HG03280 (cell line): ENCODE data around the gene MCOLN3.

Source experiments
- ATAC-seq: cut with Tn5 transposase; IDR thresholded peaks from one replicate; pipeline ENCODE4 v1.9.1; 2021; ENCODE audit warnings: mild to moderate bottlenecking, moderate library complexity; ENCODE audit not compliant: unreplicated experiment

The MCOLN3 gene, protein sequence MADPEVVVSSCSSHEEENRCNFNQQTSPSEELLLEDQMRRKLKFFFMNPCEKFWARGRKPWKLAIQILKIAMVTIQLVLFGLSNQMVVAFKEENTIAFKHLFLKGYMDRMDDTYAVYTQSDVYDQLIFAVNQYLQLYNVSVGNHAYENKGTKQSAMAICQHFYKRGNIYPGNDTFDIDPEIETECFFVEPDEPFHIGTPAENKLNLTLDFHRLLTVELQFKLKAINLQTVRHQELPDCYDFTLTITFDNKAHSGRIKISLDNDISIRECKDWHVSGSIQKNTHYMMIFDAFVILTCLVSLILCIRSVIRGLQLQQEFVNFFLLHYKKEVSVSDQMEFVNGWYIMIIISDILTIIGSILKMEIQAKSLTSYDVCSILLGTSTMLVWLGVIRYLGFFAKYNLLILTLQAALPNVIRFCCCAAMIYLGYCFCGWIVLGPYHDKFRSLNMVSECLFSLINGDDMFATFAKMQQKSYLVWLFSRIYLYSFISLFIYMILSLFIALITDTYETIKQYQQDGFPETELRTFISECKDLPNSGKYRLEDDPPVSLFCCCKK

DNA sequence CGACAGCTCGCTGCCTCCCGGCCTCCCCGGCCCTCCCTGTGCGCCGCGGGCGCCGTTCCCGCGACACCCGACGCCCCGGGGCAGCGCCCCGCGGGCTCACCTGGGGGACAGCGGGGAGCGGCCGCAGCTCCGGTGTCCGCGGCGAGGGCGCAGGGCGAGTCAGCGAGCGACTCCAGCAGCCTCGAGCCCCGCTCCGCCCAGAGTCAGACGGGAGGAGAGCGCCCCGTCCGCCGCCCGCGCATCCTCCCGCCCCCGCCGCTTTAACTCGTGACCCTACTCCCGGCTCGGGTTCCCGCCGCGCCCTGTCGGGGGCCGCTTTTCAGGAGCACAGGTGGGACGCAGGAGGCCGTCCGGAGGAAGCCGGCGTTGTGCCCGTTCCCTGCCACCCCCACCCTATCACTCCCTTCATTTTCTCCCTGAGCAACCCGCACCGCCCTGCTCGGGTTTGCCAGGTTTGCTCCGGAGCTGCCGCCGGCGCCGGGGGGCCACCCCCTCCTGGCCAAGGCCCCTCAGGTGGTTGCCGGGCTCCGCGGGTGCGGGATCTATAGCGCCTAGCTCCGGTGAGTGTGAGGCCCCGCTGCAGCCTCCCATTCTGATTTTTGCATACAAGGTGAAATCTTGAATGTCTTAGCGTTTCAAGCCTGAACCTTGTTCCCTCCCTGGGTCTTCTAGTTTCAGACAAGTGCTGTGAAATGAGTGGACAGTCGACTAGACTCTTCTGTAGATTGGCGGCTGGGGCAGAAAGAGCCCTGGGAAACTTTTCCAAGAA lies at the start of gene MCOLN3:
TSS of gene MCOLN3 (minus strand) at position 205 of the 769 bp plus-strand sequence. CDS start 3,140 bp downstream, outside the sequence.
- peak; percentile 61 for ATAC-seq

DNA sequence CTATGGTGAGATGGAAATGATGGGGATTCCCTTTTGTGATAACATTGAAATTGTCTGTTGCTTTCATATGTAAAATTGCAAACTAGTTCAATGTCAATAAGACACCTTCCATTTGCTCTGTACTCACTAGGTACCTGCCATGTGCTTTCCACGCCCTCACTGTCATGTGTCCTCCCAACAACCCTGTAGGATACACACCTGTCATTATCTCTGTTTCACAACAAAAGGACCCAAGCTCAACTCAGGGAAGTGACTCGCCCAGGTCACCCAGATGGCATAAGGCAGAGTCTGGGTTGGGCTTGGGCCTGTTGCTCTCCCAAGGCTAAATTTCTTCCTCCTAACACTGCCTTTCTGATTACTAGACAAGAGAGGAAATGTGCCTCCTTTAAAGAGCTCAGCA lies 45.3 kb upstream of the MCOLN3 start:
- no peak for ATAC-seq

DNA sequence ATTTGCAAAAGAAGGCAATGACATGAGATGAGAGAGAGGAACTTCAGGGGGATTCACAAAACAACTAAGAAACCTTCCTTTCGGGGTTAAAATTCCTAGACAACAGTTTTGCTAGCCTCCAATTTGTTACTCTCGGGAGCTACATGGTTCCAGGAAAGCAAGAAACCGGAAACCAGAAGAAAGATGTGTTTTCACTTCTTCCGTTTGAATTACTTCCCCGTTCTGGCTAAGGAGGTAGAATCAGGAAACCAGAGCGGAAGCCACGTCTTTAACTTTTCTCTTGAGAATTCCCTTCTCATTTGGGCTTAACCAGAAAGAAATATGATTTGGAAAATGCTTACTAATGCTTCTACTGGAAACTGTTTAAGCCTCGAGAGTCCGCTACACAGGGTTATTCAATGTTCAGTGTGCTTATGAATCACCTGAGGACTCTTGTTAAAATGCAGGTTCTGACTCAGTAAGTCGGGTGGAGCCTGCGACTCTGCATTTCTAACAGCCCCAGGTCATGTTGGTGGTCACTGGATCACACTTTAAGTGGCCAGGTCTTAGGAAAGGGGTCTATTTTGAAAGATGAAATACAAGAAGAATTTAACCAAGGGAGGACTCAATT lies 43.5 kb upstream of the MCOLN3 start:
- no peak for ATAC-seq

DNA sequence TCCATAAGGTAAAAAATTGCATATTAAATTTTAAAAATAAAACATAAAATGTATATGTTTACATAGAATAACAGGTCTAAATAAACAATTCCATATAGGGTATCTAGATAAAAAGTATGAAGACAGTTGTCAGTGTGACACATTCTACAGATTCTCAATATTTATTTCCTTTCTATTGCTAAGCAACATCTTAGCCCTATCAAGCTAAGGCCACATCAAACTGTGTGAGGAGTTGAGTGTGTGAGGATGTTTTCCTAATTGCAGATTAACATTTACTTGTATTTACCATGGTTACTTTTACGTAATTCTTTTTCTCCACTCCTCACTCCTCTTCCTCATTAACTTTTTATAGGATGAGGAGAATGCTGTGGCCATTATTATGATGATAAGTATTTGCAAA lies 41.9 kb upstream of the MCOLN3 start:
- no peak for ATAC-seq

DNA sequence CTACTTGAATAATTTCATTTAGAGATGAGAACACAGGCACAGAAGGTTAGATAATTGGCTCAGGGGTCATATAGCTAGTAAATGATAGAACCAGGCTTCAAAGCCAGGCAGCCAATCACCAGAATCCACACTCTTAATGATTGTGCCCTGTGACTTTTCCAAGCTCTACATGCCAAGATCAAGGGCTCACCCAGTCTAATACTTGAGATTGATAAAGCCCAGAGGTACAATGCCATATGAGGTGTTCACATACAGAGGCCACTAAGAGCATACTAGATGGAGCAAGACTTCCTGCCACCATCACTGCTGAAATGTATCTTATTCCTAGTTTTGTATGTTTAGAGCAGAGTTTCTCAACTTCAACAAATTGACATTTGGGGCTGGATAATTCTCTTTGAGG lies 40.9 kb upstream of the MCOLN3 start:
- no peak for ATAC-seq

DNA sequence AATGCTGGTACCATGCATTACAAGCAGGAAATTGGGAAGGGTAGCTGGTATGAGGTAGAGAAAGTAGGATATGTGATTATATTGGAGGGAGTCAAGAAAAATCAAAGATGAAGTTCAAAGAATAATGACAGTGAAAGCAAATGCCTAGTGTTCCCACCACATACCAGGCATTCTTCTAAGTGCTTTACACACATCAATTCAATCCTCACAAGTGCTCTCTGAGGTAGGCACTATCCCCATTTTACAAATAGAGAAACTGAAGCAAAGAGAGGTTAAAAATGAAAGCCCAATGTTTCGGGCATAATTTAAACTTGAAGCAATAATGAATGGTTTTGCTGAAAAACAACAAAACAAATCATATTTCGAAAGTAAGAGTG lies 40.1 kb upstream of the MCOLN3 start:
- ATAC-seq: no peak

DNA sequence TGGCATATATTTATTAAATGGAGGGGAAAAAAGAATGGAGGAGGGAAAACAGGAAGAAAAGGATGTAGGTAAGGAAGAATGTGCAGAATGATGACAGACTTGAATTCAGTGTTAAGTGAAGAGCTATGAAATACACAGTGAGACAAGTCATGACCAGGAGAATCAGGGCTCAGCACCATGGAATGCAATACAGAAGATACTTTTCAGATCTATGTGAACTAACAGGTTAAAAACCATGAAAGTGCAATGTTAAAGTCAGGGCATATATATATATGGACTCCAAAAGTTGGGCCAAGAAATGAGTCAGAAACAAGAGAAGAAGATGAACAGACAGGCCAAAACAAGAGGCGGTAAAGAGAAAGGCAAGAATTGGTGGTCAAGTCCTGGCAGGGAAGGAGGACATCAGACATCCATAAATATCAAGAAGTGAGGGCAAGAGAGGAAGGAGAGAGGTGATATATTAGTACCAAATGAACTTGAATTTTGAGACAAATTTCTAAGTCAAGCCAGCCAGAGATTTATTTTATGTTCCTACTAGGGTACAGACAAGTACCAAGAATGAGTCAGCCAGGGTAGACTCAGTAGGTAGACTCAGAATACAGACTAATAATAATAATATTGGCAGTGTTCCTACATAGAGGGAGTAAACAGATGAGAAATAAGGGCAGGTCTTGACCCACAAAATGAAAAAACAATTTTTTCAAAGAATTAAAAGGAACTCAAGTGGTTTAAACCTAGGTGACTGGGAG lies 39.5 kb upstream of the MCOLN3 start:
- ATAC-seq: no peak

DNA sequence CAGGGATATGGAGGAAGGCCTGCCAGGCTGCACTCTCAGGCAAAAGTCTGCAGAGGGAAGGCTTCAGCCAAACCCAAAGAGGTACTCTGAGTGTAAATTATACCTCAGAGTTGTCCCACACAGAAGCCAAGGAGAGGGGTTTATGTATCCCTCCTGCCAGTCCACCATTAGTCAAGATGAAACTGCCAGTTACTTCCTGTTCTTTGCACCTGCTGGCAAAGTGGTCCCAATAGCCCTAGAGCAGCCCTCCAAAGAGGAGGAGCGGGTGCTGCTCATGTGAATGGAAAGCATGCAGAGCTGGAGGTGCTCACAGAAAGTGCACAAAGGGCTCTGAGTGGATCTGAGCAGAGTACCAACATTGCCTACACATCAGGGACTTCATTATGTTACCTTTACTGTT lies 37.1 kb upstream of the MCOLN3 start:
- ATAC-seq: no peak

DNA sequence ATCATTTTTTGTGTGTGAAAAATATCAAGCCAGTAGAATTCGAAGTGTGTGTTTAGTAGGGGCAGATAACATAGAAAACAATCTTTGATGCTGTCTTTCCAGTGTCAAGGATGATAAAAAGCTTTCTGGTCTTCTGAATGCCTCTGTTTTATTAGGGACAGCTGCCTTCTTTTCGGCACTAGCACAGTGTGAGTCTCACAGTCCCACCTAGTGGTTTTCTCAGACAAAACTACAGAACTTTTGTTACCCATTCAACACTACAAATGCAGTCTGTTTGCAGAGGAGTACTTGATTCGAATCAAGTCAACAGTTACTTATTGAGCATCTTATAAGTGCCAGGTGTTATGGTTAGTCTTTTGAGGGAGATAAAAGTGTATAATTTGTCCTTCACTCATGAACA lies 30.6 kb upstream of the MCOLN3 start:
- no peak for ATAC-seq

DNA sequence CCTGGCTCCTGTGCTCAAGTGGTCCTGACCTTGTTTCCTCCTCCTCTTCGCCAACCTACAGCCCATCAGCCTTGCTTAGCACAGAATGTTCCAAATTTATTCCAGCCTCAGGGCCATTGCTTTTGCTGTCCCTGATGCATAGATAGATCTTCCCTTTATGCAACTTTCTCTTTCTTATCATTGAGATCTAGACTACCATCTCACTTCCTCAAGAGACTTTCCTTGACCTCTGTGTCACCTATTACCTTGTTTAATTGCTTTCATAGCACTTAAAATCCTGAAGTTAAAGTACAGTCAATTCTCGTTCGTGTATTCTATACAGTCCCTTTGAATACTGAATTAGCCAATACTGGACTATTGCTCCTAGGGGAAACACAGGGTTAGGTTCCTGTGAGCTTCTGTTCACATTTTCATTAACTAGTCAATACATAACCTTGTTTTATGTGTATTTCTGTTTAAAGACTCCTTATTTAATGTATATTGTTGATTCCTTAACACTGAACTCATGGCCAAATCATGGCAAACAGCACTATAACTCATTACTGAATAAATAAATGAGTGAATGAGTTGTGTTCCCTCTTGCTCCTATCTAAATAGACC lies 26.2 kb upstream of the MCOLN3 start:
- ATAC-seq: no peak

DNA sequence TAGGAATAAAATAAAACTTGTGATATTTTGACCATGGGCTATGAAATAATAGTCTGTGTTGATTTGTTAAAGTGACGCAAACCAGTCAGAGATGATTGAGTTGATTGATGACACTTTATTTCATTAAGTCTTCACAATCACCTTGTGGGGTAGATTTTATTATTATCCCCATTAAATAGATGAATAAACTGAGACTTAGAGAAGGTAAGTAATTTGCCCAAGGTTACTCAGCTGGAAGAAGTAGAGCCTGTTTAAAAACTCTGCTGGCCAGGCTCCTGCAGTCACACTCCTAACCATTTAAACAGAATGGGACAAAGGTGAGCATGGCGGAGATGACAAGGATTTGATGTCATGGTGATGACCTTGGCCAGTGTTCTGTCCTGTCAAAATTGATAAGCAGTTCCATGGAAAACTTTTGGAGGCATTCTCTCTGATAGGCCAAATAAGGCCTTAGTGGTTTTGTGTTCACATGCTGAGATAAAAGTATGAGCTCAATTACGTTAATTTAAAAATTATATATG lies 22.7 kb upstream of the MCOLN3 start:
- ATAC-seq: no peak

DNA sequence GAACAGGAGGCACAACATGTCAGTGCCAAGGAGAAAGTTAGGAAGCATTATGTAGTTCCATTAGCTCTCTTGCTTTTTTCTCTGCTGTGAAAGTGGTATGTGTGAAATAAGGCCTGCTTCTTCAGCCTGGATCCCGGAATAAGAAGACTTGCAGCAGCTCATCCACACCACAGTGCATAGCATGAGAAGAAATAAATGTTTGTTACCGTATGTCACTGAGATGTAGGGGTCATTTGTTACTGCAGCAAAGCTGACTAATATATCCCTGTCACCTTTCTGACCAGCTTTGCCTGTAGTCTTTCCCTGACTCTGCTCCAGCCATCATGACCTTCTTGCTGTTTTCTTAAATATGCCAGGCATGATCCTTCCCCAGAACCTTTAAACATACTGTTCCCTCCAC lies 20.5 kb upstream of the MCOLN3 start:
- no peak for ATAC-seq

DNA sequence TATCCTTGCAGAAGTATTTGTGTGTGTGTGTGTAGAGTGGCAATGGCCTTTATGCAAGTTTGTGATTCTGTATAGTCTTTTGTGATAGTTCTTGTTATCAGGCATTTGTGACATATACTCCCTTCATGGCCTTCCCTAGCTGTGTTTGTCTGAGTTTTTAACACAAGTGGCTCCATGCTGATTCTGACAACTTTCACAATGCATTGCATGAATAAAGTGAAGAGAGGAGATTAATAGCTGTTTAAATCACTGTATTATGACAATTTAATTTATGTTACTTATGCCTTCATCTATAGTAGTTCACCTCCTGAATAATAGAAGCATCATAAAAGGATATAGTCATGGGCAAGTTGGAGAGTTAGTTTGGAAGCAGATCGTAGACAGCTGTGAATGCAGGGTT lies 17.2 kb upstream of the MCOLN3 start:
- no peak for ATAC-seq

DNA sequence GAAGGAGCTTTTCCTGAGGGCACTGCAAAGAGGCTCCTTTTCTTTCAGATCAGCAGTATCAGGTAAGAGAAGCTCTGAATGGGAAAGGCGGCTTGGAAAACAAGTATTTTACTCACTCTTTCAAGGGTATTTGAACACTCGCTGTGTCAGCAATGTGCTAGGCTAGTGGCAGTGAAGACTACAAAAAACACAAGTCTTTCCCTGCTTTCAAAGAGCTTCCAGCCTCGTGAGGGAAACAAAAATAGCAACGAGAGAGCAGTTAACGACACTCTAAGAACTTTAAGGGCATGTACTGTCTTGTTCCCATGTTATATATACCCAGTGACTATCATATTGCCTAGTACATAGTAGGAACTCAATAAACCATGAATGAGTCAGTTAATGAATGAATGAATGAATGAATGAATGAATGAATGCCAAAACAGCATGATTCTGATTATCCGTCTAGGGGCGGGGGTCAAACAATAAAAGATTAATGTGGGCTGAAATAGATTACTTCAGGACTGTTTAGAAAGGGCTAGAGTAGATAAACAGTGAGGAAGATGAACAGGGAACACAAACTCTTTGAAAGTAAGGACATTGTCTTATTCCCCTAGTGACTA lies 14.2 kb upstream of the MCOLN3 start:
- no peak for ATAC-seq

DNA sequence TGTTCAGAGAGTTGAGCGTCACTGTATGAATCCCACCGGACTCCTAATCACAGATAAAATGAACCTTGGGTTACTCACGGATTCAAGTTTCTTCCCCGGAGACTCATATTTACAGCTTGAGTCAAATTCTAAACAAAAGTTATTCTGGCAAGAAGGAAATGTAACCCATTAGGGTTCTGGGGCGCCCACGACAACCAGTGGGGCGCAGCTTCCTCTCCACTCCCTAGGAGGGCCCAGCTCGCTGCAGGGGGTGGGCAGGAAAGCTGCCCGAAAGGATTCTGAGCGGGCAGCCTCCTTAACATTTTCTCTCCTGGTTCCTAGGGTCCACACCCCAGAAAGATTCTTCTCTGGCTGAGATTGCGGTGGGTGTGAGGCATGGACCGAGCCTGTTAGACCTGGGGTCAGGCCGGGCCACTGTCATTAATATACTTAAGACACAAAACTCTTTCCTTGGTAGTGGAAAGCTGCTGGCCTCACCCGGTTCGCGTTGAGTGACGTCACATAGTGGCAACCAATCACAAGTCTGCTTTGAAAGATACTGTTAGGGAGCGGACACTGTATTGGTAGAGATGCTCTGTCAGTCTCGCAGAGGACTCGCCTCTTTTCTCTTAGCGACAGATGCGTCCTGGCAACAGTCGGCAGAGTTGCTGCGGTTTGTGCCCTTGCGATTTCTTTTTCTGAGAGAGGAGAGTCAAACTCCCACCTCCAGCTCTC lies 13.6 kb upstream of the MCOLN3 start:
- ATAC-seq: peak; percentile 100

DNA sequence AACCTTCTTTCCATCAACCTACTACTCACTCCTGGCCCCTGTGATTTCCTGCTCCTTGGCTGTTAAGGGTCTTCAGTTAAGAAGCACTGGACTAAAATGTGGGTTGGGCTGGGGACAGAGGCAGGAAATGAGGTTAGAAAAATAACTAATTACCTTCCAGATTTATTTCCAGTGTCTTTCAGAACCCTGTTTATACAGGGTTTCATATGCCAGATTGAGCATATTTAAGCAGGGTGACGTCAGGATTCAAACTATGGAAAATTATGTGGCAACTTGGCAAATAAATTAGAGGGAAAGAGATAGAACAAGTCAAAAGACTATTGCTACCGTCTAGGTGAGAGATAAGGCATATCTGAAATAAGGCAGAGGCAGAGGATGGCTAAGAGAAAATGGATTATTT lies 11.7 kb upstream of the MCOLN3 start:
- ATAC-seq: no peak

DNA sequence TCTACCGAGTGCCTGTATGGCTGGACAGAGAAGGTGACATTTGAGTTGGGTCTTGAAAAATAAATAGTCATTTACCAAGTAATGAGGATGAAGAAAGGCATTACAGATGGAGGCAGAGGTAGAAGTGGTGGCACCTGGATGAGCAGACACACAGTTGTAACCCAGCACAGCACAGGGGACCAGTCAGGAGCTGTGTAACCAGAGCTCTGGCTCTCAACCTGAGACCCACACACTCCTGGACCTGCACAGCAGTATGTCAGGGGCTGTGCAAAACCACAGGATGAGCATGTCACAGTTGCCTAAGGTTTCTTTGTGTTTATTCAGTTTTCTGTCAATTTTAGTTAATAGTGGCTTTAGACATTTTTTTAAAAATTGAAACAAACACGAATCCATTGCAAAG lies 11.3 kb upstream of the MCOLN3 start:
- ATAC-seq: no peak

DNA sequence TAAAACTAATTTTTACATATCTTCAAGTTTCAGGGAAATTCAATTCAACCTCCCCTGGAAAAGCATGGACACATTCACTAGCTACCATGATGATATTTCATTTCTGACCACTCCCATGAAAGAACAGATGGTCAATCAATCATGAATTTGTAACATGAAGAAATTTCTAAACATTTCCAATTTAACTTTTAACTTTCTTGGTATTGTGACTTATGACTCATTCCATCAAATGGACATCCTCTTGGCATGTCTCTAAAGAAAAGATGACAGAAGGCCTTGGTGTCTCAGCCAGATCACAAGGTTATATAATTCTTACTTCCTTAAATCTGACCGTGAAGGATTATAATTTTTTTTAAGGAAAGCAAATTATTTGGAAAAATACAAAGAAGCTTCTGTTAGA lies 10.5 kb upstream of the MCOLN3 start:
- ATAC-seq: no peak

DNA sequence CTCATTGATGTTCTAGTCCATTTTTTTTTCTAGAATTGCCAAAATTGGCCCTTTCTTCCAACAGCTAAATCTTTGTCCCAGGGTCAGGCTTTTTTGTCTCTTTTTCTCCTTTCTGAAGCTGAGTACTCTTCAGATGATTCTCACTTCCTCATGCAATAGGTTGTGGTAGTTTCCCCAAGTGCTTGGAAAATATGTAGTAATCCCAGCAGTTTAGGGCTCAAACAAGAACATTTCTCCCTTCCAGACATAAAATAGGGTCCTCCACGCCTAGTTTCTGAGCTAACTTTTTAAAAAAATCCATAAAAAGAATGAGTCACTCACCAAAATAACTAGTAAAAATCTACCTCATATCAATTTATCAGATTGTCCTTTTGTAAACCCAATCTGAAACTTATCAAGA lies 10.0 kb upstream of the MCOLN3 start:
- ATAC-seq: no peak
